HepG2 (cell line): ENCODE data around the gene DNPH1. TPM values are rescaled to one million over a fixed set of nuclear protein-coding genes. Genes with fewer than 3 reads are reported as not detected.
A peak's percentile ranks its signal among the peaks of the same experiment; 100 is the strongest.

Experiments
- ARID3A ChIP-seq: IDR thresholded peaks from 2 replicates; pipeline ENCODE4 v1.6.1; 2012; ENCODE audit warnings: low read depth, low read length, improper control_type of control experiment
- ATM ChIP-seq: fragments of 450-650 bp; IDR thresholded peaks from 2 replicates; pipeline ENCODE4 v1.7.1; 2017; ENCODE audit warnings: mild to moderate bottlenecking, borderline replicate concordance
- CHD4 ChIP-seq: fragments of 200-600 bp; sonication (generic); IDR thresholded peaks from 2 replicates; pipeline ENCODE4 v1.7.0; 2017; ENCODE audit warnings: mild to moderate bottlenecking, low read length, borderline replicate concordance
- CSRNP2 ChIP-seq: sonication (generic); formaldehyde crosslinking; conservative IDR thresholded peaks from 2 replicates; pipeline ENCODE4 v1.8.0; 2022; ENCODE audit warnings: low read depth, missing genetic modification reagents
- FOSL1 ChIP-seq: sonication (generic); formaldehyde crosslinking; IDR thresholded peaks from 2 replicates; pipeline ENCODE4 v1.9.0; 2021; ENCODE audit warnings: missing genetic modification reagents, borderline replicate concordance
- MED8 ChIP-seq: sonication (generic); formaldehyde crosslinking; IDR thresholded peaks from 2 replicates; pipeline ENCODE4 v1.8.1; 2023; ENCODE audit warnings: mild to moderate bottlenecking, missing genetic modification reagents; ENCODE audit not compliant: insufficient replicate concordance
- MYPOP ChIP-seq: sonication (generic); formaldehyde crosslinking; IDR thresholded peaks from 2 replicates; pipeline ENCODE4 v1.8.1; 2023; ENCODE audit warnings: mild to moderate bottlenecking, moderate library complexity, missing genetic modification reagents
- PLRG1 ChIP-seq: fragments of 450-650 bp; conservative IDR thresholded peaks from 2 replicates; pipeline ENCODE4 v1.6.1; 2016
- POLR2A ChIP-seq, 2 experiments: IDR thresholded peaks; 2 replicates each; pipeline ENCODE4 v1.6.1; 2011; ENCODE audit warnings: low read depth in 2 of 2, low read length in 2 of 2, mild to moderate bottlenecking in 1 of 2, moderate library complexity in 1 of 2; ENCODE audit not compliant: insufficient read depth in 1 of 2
- RXRA ChIP-seq: sonication (generic); formaldehyde crosslinking; IDR thresholded peaks from 2 replicates; pipeline ENCODE4 v1.5.1; 2020; ENCODE audit warnings: missing genetic modification reagents
- TBP ChIP-seq: sonication (generic); formaldehyde crosslinking; IDR thresholded peaks from 2 replicates; pipeline ENCODE4 v1.5.0; 2020; ENCODE audit warnings: missing genetic modification reagents
- UBTF ChIP-seq: sonication (generic); formaldehyde crosslinking; IDR thresholded peaks from 2 replicates; pipeline ENCODE4 v1.4.0; 2020; ENCODE audit warnings: mild to moderate bottlenecking, missing genetic modification reagents
- ZKSCAN5 ChIP-seq: sonication (generic); formaldehyde crosslinking; IDR thresholded peaks from 2 replicates; pipeline ENCODE4 v1.5.1; 2020; ENCODE audit warnings: mild to moderate bottlenecking, missing genetic modification reagents
- ZNF20 ChIP-seq: sonication (generic); formaldehyde crosslinking; IDR thresholded peaks from 2 replicates; pipeline ENCODE4 v1.4.0; 2020; ENCODE audit warnings: mild to moderate bottlenecking, moderate library complexity, missing genetic modification reagents
- polyA plus RNA-seq, 8 experiments: library from polyadenylated mRNA; depleted of rRNA in 3 of 8; stranded (reverse) in 7 of 8; unstranded in 1 of 8; fragments of >200 nt; fragmentation: Illumina TruSeq in 4 of 8; extraction: Trizol in 4 of 8; gene quantifications; 2 replicates each; pipeline versions ENCODE4 v1.2.1 to v1.2.3, GENCODE V29; 2011 to 2016; ENCODE audit warnings: low read depth in 4 of 8, missing spikeins in 1 of 8, mixed read lengths in 1 of 8; ENCODE audit not compliant: insufficient read depth in 1 of 8
- total RNA-seq, 5 experiments: library from RNA; depleted of rRNA; stranded (reverse); fragments of >200 nt; fragmentation: Illumina TruSeq; extraction: Trizol; gene quantifications; 2 replicates each; pipeline ENCODE4 v1.2.3, GENCODE V29; 2016; ENCODE audit warnings: low read depth in 1 of 5

The DNPH1 gene
- total and polyA plus RNA-seq, 2 of the 13 experiments (the other 11 are each of a cell fraction or from before 2014, with no cell fraction given), result 56.5 to 75.1 TPM

GRCh38 chr6:43246301-43247113, 17.2 kb upstream of the DNPH1 start (continued):
- TF ChIP-seq FOSL1, result no peak
- TF ChIP-seq MYPOP (CRISPR knock-in tag), result 0 out of 2 replicates have a peak, but pooled peaks have one; percentile 27
- no peak for TF ChIP-seq CHD4
- no peak for TF ChIP-seq ATM
- TF ChIP-seq UBTF (CRISPR knock-in tag), result peak; percentile 53; the same call in 1 of the 2 replicates
- TF ChIP-seq ZKSCAN5, result 0 out of 2 replicates have a peak, but pooled peaks have one; percentile 45
- TF ChIP-seq PLRG1, result no peak
- TF ChIP-seq ARID3A, result no peak
- peak; percentile 54 for TF ChIP-seq MED8 (CRISPR knock-in tag)
- no peak for TF ChIP-seq ZNF20 (CRISPR knock-in tag)
- TF ChIP-seq CSRNP2 (CRISPR knock-in tag), result no peak
- no peak for TF ChIP-seq RXRA (CRISPR knock-in tag)
- TF ChIP-seq TBP (CRISPR knock-in tag), result no peak
- no peak for TF ChIP-seq POLR2A (IDR thresholded peaks at IDR 0.05; ENCODE audit: insufficient read depth in 1 of 2, low read depth in 2 of 2, low read length in 2 of 2)
